Adipocyte (in vitro differentiated cells): ENCODE measurements around the gene POLRMT.
"Not testable (repeated sequence)": the region's sequence is repeated elsewhere in the genome, so short reads cannot be mapped to it uniquely, and the experiment has no call there.

Experiments used
- DNase-seq: peaks from one replicate; pipeline ENCODE4 v3.0.0-alpha.2; 2015; ENCODE audit warnings: low read depth
- H3K27me3 ChIP-seq: replicated peaks from 2 replicates; pipeline ENCODE4 v1.7.0; 2013; ENCODE audit warnings: mild to moderate bottlenecking, low read length, moderate library complexity; ENCODE audit not compliant: control insufficient read depth, insufficient read depth
- H3K36me3 ChIP-seq: 2 replicates; pipeline ENCODE4 v1.7.0; 2013; ENCODE audit warnings: low read length, mild to moderate bottlenecking, moderate library complexity; ENCODE audit not compliant: control insufficient read depth, insufficient read depth, severe bottlenecking
- H3K4me1 ChIP-seq: 2 replicates; pipeline ENCODE4 v1.7.0; 2013; ENCODE audit warnings: mild to moderate bottlenecking, low read length, moderate library complexity; ENCODE audit not compliant: control insufficient read depth, insufficient read depth
- H3K4me3 ChIP-seq: 2 replicates; pipeline ENCODE4 v1.7.0; 2013; ENCODE audit warnings: mild to moderate bottlenecking, low read length, moderate library complexity
- H3K9ac ChIP-seq: 2 replicates; pipeline ENCODE4 v1.7.0; 2013; ENCODE audit warnings: mild to moderate bottlenecking, low read length, moderate library complexity
- H3K9me3 ChIP-seq: 2 replicates; pipeline ENCODE4 v1.7.0; 2013; ENCODE audit warnings: mild to moderate bottlenecking, low read length, moderate library complexity; ENCODE audit not compliant: control insufficient read depth

The POLRMT gene

GRCh38 chr19:591099-591958 lies 42.0 kb downstream of the POLRMT start:
- DNase-seq, result peak; percentile 71
- H3K27me3 ChIP-seq, result peaks cover 8% of the 10 kb centered on the region

DNA sequence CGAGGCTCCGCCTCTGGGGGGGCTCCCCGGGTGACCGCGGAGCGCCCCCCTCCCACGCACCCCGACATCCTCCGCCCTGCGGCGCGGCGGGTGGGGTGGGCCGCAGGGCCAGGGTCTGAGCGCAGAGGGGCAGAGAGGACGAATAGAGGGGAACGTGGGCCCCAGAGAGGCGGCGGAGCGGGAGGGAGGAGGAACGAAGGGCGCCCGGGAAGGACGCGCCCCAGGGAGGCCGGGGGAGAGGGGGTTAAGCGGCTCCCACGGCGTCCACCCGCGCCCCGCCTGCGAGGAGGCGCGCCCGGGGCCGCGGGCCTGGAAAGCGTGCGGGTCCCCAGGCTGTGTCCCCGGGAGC lies 42.6 kb downstream of the POLRMT start:
- H3K9ac ChIP-seq, result no peak overlapping the region
- no peaks in the 10 kb centered on the region for H3K36me3 ChIP-seq
- no peak overlapping the region for H3K4me3 ChIP-seq
- no peaks in the 10 kb centered on the region for H3K9me3 ChIP-seq
- DNase-seq, result no peak
- peaks cover 6% of the 10 kb centered on the region for H3K4me1 ChIP-seq
- H3K27me3 ChIP-seq, result peaks cover 5% of the 10 kb centered on the region

More at GRCh38 chr19:591099-591958, 42.0 kb downstream of the POLRMT start:
- H3K9me3 ChIP-seq, result no peaks in the 10 kb centered on the region
- H3K4me1 ChIP-seq, result peaks cover 6% of the 10 kb centered on the region
- no peak overlapping the region for H3K9ac ChIP-seq
- no peak overlapping the region for H3K4me3 ChIP-seq
- H3K36me3 ChIP-seq, result no peaks in the 10 kb centered on the region

DNA sequence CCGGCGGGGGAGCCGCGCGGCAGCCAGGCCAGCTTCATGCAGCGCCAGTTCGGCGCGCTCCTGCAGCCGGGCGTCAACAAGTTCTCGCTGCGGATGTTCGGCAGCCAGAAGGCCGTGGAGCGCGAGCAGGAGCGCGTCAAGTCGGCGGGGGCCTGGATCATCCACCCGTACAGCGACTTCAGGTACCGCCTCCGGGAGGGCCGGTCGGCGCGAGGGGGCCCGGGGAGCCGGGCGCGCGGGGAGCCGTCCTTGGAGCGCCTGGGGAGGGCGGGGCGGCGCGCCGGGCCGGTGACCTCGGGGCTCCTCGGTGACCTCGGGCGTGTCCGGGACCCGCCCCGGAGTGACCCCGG lies 43.0 kb downstream of the POLRMT start:
- peak; percentile 58 for DNase-seq
- H3K9ac ChIP-seq, result no peak overlapping the region
- H3K4me3 ChIP-seq, result no peak overlapping the region
- no peaks in the 10 kb centered on the region for H3K9me3 ChIP-seq
- H3K36me3 ChIP-seq, result no peaks in the 10 kb centered on the region
- peaks cover 6% of the 10 kb centered on the region for H3K4me1 ChIP-seq
- peaks cover 5% of the 10 kb centered on the region for H3K27me3 ChIP-seq

- Histone ChIP-seq H3K9me3 (no peaks in the 10 kb centered on the region), H3K4me3 (no peak within 1 kb of the TSS), H3K36me3 (no peaks in the 10 kb centered on the region), H3K4me1 (peaks cover 6% of the 10 kb centered on the region), H3K9ac (no peak within 1 kb of the TSS), H3K27me3 (peaks cover 5% of the 10 kb centered on the region)
- peak; percentile 53 for DNase-seq
Observed at GRCh38 chr19:589693-590395, 43.5 kb downstream of the POLRMT start, which contains the start of gene HCN2. Gene HCN2 (plus strand): TSS chr19:589881. CDS start chr19:589946, 65 bp downstream.

GRCh38 chr19:588741-589692 lies 44.3 kb downstream of the POLRMT start:
- H3K9ac ChIP-seq, result no peak overlapping the region
- DNase-seq, result peak; percentile 34
- H3K36me3 ChIP-seq, result no peaks in the 10 kb centered on the region
- peaks cover 5% of the 10 kb centered on the region for H3K27me3 ChIP-seq
- H3K4me1 ChIP-seq, result peaks cover 8% of the 10 kb centered on the region
- no peaks in the 10 kb centered on the region for H3K9me3 ChIP-seq
- no peak overlapping the region for H3K4me3 ChIP-seq

GRCh38 chr19:588093-588740 lies 45.1 kb downstream of the POLRMT start:
- peaks cover 5% of the 10 kb centered on the region for H3K27me3 ChIP-seq
- no peak overlapping the region for H3K9ac ChIP-seq
- peak; percentile 93 for DNase-seq
- no peak overlapping the region for H3K4me3 ChIP-seq
- H3K9me3 ChIP-seq, result no peaks in the 10 kb centered on the region
- H3K4me1 ChIP-seq, result peaks cover 14% of the 10 kb centered on the region
- peaks cover 5% of the 10 kb centered on the region for H3K36me3 ChIP-seq

- no peak overlapping the region for H3K9ac ChIP-seq
- no peaks in the 10 kb centered on the region for H3K27me3 ChIP-seq
- no peaks in the 10 kb centered on the region for H3K9me3 ChIP-seq
- peaks cover 21% of the 10 kb centered on the region for H3K4me1 ChIP-seq
- no peak overlapping the region for H3K4me3 ChIP-seq
- H3K36me3 ChIP-seq, result peaks cover 23% of the 10 kb centered on the region
- DNase-seq, result no peak
Observed at GRCh38 chr19:585551-586110, 47.7 kb downstream of the POLRMT start.

DNA sequence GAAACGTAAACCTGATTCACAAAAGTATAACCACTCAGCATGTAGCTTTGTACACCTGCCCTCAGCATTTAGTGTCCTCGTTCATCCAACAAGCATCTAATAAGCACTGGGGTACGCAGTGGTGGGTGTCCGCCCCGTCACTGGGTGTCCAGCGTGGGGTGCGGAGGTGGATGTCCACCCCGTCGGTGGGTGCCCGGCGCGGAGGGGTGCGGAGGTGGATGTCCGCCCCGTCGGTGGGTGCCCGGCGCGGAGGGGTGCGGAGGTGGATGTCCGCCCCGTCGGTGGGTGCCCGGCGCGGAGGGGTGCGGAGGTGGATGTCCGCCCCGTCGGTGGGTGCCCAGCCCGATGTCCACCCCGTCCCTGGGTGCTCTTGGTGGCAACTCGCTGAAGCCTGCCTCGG lies 48.2 kb downstream of the POLRMT start:
- peaks cover 28% of the 10 kb centered on the region for H3K36me3 ChIP-seq
- H3K9me3 ChIP-seq, H3K9ac ChIP-seq, H3K27me3 ChIP-seq, DNase-seq, H3K4me3 ChIP-seq: not testable (repeated sequence)
- H3K4me1 ChIP-seq, result peaks cover 21% of the 10 kb centered on the region

GRCh38 chr19:584240-585001 lies 48.9 kb downstream of the POLRMT start:
- peak; percentile 66 for DNase-seq
- Histone ChIP-seq H3K36me3 (peaks cover 36% of the 10 kb centered on the region), H3K27me3 (no peaks in the 10 kb centered on the region), H3K4me1 (peaks cover 21% of the 10 kb centered on the region), H3K9ac (no peak overlapping the region), H3K9me3 (no peaks in the 10 kb centered on the region), H3K4me3 (no peak overlapping the region)

GRCh38 chr19:583968-584239 lies 49.4 kb downstream of the POLRMT start:
- no peak overlapping the region for H3K4me3 ChIP-seq

More at GRCh38 chr19:583968-584239, 49.4 kb downstream of the POLRMT start:
- DNase-seq, result no peak
- Histone ChIP-seq H3K9ac (no peak overlapping the region), H3K4me1 (peaks cover 21% of the 10 kb centered on the region), H3K36me3 (peaks cover 36% of the 10 kb centered on the region), H3K9me3 (no peaks in the 10 kb centered on the region), H3K27me3 (no peaks in the 10 kb centered on the region)
